ENCODE data around the gene GSE1. TPM values are rescaled to one million over a fixed set of nuclear protein-coding genes. Genes with fewer than 3 reads are reported as not detected.

The GSE1 gene
- total RNA-seq, 2 donors from 2014 or later = 72.6 to 96.2 TPM

- Histone ChIP-seq H3K27ac (no peak overlapping the region), H3K4me3 (no peak overlapping the region), H3K36me3 (no peaks in the 10 kb centered on the region), H3K9me3 (no peaks in the 10 kb centered on the region), H3K4me1 (ENCODE audit: control insufficient read depth in 1 of 2, low read depth in 2 of 2) (peaks cover 11 to 13% of the 10 kb centered on the region in 2 donors), H3K27me3 (replicated peaks; ENCODE audit: insufficient read depth) (no peaks in the 10 kb centered on the region)
- no peak for ATAC-seq (ENCODE audit: insufficient number of reproducible peaks, low FRiP score, low read depth)
- no peak for DNase-seq (ENCODE audit: low spot score)
- no peak for TF ChIP-seq CTCF (IDR thresholded peaks at IDR 0.05)
Observed at GRCh38 chr16:85646358-85646907, 33.3 kb downstream of the GSE1 start.

- no peak for TF ChIP-seq CTCF (IDR thresholded peaks at IDR 0.05)
- Histone ChIP-seq H3K9me3 (no peaks in the 10 kb centered on the region), H3K36me3 (no peaks in the 10 kb centered on the region), H3K27ac (no peak overlapping the region), H3K27me3 (replicated peaks; ENCODE audit: insufficient read depth) (no peaks in the 10 kb centered on the region), H3K4me3 (no peak overlapping the region), H3K4me1 (ENCODE audit: control insufficient read depth in 1 of 2, low read depth in 2 of 2) (peaks cover 5 to 13% of the 10 kb centered on the region in 2 donors)
- no peak for ATAC-seq (ENCODE audit: insufficient number of reproducible peaks, low FRiP score, low read depth)
- no peak for DNase-seq (ENCODE audit: low spot score)
Observed at GRCh38 chr16:85646976-85647375, 33.9 kb downstream of the GSE1 start.

GRCh38 chr16:85648070-85648714 lies 35.1 kb downstream of the GSE1 start:
- TF ChIP-seq CTCF (IDR thresholded peaks at IDR 0.05) = no peak
- Histone ChIP-seq H3K9me3 (no peaks in the 10 kb centered on the region), H3K27ac (no peak overlapping the region), H3K4me3 (no peak overlapping the region), H3K27me3 (replicated peaks; ENCODE audit: insufficient read depth) (no peaks in the 10 kb centered on the region), H3K36me3 (no peaks in the 10 kb centered on the region), H3K4me1 (ENCODE audit: control insufficient read depth in 1 of 2, low read depth in 2 of 2) (peaks cover 4 to 20% of the 10 kb centered on the region in 2 donors)
- DNase-seq (ENCODE audit: low spot score) (no peak), ATAC-seq (ENCODE audit: insufficient number of reproducible peaks, low FRiP score, low read depth) (no peak)

GRCh38 chr16:85648805-85649204 lies 35.7 kb downstream of the GSE1 start:
- Histone ChIP-seq H3K4me3 (no peak overlapping the region), H3K4me1 (ENCODE audit: control insufficient read depth in 1 of 2, low read depth in 2 of 2) (peaks cover 8 to 26% of the 10 kb centered on the region in 2 donors), H3K27me3 (replicated peaks; ENCODE audit: insufficient read depth) (no peaks in the 10 kb centered on the region), H3K36me3 (no peaks in the 10 kb centered on the region), H3K27ac (no peak overlapping the region), H3K9me3 (no peaks in the 10 kb centered on the region)
- no peak for DNase-seq (ENCODE audit: low spot score)
- no peak for TF ChIP-seq CTCF (IDR thresholded peaks at IDR 0.05)
- ATAC-seq (ENCODE audit: insufficient number of reproducible peaks, low FRiP score, low read depth) = no peak

GRCh38 chr16:85649411-85650134 lies 36.5 kb downstream of the GSE1 start:
- ATAC-seq (ENCODE audit: insufficient number of reproducible peaks, low FRiP score, low read depth) (no peak), DNase-seq (ENCODE audit: low spot score) (no peak)
- Histone ChIP-seq H3K27me3 (replicated peaks; ENCODE audit: insufficient read depth) (no peaks in the 10 kb centered on the region), H3K36me3 (no peaks in the 10 kb centered on the region), H3K9me3 (no peaks in the 10 kb centered on the region), H3K27ac (no peak overlapping the region), H3K4me1 (ENCODE audit: control insufficient read depth in 1 of 2, low read depth in 2 of 2) (peaks cover 8 to 28% of the 10 kb centered on the region in 2 donors), H3K4me3 (no peak overlapping the region)
- TF ChIP-seq CTCF (IDR thresholded peaks at IDR 0.05) = no peak
